Measurements from ENCODE around the gene OTOG.

Gene OTOG

GRCh38 chr11:17541330-17541885 lies 5.7 kb upstream of the OTOG start:
- no peak for DNase-seq (ENCODE audit: low spot score)

- DNase-seq (ENCODE audit: low spot score): no peak
These were observed 4.8 kb upstream of the OTOG start for GRCh38 chr11:17542249-17542648.

DNA sequence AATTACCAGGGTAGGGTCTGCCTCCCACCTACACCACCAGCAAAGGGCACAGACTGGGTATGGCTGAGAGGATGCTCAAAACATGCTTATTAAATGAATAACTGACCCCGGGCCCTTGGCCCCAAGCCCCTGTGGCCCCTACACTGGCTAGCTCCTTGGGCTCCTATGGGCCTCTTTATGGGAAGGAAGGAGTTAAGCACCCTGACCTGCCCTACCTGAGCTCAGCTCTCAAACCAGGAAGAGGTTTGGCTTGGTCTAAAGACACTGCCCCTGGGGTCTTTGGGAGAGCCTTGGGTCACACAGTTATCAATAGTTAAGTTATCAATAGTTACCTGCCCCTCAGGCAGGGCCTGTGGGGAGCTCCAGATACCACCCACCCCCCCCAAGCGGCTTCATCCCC lies 4.0 kb upstream of the OTOG start:
- DNase-seq (ENCODE audit: low spot score): no peak

DNA sequence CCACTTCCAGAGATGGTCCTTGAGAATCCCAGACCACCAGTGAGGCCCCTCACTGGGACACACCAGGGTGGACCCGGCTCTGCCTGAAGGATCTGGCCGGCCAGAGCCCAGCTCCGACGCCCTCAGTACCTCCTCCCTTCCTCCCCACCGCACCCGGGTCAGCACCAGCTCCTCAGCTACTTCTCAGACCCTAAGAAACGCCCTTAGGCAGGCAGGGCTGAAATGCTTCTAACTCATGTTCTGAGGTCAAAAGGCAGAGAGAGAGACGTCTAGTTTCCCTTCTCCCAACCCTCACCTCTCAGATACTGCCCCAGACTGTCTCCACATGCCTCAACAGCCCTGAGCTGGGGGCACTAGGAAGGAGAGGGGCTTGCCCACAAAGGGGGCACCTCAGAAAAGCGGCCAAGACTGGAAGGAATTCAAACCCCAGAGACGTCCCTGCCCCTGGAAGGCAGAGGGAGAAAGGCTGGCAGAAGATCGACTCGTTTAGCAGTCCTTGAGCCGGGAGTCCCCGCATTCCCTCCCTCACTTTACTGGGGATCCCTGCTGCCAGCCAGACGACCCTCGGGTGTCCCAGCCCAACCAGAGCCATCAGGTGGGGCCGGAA lies 3.4 kb upstream of the OTOG start:
- no peak for DNase-seq (ENCODE audit: low spot score)

DNA sequence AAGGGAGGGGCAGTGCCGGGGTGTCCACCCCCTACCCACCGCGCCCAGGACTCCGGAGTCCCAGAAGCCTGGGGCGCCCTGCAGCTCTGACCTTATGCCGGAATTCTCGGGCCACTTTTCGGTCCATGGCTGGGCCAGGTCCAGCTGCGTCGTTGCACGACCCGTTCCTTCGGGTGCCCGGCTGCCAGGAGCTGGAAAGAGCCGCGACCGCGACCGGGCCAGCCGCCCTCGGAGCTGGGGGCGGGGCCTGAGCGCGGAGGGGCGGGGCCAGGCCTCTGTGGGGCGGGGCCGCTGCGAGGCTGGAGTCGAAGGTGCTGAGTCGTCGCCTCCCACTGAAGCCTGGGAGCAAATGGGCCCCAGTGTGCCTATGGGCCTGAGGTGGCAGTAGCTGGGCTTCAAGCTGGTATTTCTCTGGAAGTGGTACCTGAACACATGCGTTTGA lies 2.9 kb upstream of the OTOG start, which contains the start of gene USH1C:
Gene USH1C, minus strand, starts transcription at position 236 of the 442 bp plus-strand sequence. Its CDS starts 109 bp downstream, at position 127.
- DNase-seq (ENCODE audit: low spot score): no peak

GRCh38 chr11:17546240-17546639 lies 819 bp upstream of the OTOG start:
- no peak for DNase-seq (ENCODE audit: low spot score)

GRCh38 chr11:17547932-17548331 lies 873 bp downstream of the OTOG start:
- DNase-seq (ENCODE audit: low spot score): no peak

DNA sequence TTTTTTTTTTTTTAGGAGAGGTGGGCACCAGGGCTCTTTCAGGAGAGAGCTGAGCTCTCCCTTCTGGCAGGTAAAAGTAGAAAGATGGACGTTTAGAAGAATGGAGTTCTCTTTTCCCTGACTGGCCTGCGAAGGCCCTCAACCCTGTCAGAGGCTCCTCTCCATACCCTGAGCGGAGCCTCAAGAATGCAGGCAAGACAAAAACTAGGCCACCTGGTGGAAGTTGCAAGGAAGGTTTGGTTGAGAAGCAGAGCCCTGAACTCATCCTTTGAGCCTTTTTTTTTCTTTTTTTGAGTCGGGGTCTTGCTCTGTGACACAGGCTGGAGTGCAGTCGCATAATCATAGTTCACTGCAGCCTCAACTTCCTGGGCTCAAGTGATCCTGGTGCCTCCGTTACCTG lies 1.4 kb downstream of the OTOG start:
- DNase-seq (ENCODE audit: low spot score): no peak

GRCh38 chr11:17550450-17551346 lies 3.6 kb downstream of the OTOG start:
- no peak for DNase-seq (ENCODE audit: low spot score)

GRCh38 chr11:17551347-17552040 lies 4.4 kb downstream of the OTOG start:
- DNase-seq (ENCODE audit: low spot score): no peak

DNA sequence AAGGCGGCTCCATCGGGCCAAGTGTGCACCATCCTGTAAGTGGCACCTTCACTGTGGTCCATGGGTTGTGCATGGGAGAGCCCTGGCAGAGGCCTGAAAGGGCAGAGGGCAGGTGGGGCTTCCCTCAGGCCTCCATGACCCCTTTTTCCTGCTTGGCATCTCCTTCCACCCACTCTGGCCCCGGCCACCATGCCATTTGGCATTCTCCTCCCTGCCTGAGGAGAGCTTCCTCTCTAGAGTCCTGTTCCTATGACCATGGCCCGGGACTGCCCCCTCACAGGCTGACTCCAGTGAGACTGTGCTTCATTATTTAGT lies 4.9 kb downstream of the OTOG start:
- no peak for DNase-seq (ENCODE audit: low spot score)

- DNase-seq (ENCODE audit: low spot score): no peak
These were observed 5.6 kb downstream of the OTOG start for GRCh38 chr11:17552392-17553248.

GRCh38 chr11:17553249-17553546 lies 6.1 kb downstream of the OTOG start:
- DNase-seq (ENCODE audit: low spot score): no peak

- DNase-seq (ENCODE audit: low spot score): no peak
These were observed 7.4 kb downstream of the OTOG start for GRCh38 chr11:17554487-17554886.

DNA sequence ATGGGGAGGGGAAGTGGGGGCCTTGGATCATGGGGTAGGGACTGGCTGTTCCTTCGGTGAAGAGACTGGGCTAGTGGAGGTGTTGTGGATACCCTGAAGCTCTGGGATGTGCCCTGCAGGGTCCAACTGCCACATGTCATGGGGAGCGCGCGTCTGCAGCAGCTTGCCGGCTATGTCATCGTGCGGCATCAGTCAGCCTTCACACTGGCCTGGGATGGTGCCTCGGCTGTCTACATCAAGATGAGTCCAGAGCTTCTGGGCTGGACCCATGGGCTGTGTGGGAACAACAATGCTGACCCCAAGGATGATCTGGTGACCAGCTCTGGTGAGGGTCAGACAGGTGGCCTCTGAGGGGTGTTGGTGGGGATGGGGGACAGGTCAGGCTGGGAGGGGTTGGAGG lies 9.9 kb downstream of the OTOG start:
- no peak for DNase-seq (ENCODE audit: low spot score)

GRCh38 chr11:17558025-17558780 lies 11.1 kb downstream of the OTOG start:
- no peak for DNase-seq (ENCODE audit: low spot score)

- no peak for DNase-seq (ENCODE audit: low spot score)
These were observed 11.9 kb downstream of the OTOG start for GRCh38 chr11:17558916-17559315.

- no peak for DNase-seq (ENCODE audit: low spot score)
These were observed 12.5 kb downstream of the OTOG start for GRCh38 chr11:17559341-17560087.

DNA sequence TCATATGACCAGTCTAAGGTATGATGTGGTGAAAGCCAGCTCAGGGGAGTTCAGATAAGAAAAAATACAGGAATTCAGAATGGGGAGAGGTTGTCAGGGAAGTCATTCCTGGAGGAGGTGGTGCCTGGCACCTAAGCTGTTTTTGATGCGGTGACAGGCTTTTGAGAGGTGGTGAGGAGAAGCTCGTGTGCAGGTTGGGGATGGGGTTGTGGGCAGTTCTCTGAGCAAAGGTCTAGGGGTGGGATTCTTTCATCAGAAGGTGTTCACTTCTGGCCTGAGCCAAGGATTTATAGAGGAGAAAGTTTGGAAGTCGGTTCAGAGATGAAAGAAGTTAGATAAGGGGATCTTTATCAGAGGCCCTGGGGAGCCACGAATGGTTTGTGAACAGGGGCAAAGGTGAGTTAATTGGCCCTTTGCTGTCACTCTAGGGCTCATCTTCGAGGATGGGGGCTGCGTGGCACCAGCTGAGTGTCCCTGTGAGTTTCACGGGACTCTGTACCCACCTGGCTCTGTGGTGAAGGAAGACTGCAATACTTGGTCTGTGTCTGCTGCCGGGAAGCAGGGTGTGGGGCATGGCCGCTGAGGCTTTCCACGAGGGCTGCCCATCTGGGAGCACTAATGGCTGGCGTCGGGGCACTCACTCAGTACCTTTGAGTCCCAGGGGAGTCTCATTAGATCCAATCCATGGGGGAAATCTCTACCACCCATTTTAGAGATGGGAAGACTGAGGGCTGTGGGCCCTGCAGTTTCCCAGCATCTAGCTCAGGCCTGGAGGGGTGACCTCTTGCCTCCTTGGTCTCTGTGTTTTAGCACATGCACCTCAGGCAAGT lies 13.4 kb downstream of the OTOG start:
- DNase-seq (ENCODE audit: low spot score): no peak

GRCh38 chr11:17561111-17561415 lies 14.0 kb downstream of the OTOG start:
- DNase-seq (ENCODE audit: low spot score): no peak
